ENCODE measurements around the gene PDE12. TPM values are rescaled to one million over a fixed set of nuclear protein-coding genes. Genes with fewer than 3 reads are reported as not detected.

Gene PDE12
- total RNA-seq, 4 donors from 2014 or later, result 16.5 to 25.7 (median 19.8) TPM

DNA sequence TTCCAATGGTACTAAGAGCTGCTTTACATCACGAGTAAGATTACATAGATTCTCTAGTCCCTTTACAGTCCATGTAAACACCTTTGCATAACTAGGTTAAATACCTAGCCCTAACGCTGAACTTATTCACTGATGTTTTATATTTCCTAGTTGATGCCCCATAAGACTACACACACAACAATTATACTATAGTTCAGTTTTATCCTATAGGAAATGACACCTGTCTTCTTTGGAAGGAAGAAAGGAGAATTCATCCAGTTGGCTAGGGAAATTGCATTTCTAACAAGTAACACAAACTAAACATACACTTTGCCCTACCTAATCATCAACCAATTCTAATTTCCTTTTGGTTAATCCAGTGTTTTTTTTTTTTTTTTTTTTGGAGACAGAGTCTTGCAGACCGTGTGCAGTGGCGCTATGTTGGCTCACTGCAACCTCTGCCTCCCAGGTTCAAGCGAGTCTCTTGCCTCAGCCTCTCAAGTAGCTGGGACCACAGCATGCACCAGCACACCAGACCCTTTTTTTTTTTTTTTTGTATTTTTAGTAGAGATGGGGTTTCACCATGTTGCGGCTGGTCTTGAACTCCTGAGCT, 13.9 kb downstream of the PDE12 start:
- ATAC-seq (no peak), DNase-seq (no peak)
- H3K27ac ChIP-seq, result no peak overlapping the region
- H3K9me3 ChIP-seq, result no peaks in the 10 kb centered on the region
- H3K36me3 ChIP-seq, result peaks cover 0 to 43% of the 10 kb centered on the region in 2 donors
- H3K4me1 ChIP-seq, result no peaks in the 10 kb centered on the region
- TF ChIP-seq, protein P1, sequence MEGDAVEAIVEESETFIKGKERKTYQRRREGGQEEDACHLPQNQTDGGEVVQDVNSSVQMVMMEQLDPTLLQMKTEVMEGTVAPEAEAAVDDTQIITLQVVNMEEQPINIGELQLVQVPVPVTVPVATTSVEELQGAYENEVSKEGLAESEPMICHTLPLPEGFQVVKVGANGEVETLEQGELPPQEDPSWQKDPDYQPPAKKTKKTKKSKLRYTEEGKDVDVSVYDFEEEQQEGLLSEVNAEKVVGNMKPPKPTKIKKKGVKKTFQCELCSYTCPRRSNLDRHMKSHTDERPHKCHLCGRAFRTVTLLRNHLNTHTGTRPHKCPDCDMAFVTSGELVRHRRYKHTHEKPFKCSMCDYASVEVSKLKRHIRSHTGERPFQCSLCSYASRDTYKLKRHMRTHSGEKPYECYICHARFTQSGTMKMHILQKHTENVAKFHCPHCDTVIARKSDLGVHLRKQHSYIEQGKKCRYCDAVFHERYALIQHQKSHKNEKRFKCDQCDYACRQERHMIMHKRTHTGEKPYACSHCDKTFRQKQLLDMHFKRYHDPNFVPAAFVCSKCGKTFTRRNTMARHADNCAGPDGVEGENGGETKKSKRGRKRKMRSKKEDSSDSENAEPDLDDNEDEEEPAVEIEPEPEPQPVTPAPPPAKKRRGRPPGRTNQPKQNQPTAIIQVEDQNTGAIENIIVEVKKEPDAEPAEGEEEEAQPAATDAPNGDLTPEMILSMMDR (IDR thresholded peaks at IDR 0.05 in 4 of 5, conservative IDR thresholded peaks at IDR 0.05 in 1 of 5), result no peak
- no peak for TF ChIP-seq POLR2A (IDR thresholded peaks at IDR 0.05)
- in situ Hi-C loops (cut with MboI; ENCODE audit: low sequenced_read_pairs in 4 of 4) (loop anchor here in 2 of 4 donors (25.0 kb wide), 1 partner anchor 333 kb away; the partner anchor contains the start of gene APPL1 (in 2 of the 2)), intact Hi-C loops (cut with DNase I; ENCODE audit: low total_unique reads) (no loop called here)
- no peak overlapping the region for H3K4me3 ChIP-seq
- no peaks in the 10 kb centered on the region for H3K27me3 ChIP-seq

DNA sequence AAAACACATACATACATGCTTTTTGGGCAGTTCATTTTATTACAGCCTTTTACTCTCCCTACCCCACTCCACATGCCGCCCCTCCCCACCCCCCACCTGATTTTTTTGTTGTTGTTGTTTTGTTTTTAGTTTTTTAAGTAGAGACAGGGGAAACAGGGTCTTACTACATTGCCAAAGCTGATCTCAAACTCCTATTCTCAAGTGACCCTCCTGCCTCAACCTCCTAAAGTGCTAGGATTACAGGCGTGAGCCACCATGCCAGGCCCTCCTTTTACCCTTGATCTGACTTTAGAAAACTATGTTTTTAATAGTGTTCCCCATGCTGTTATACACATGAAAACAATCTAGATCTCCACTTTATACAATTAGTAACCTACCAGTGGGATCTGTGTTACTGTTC, 14.8 kb downstream of the PDE12 start:
- ATAC-seq (no peak), DNase-seq (no peak)
- Histone ChIP-seq H3K4me3 (no peak overlapping the region), H3K9me3 (no peaks in the 10 kb centered on the region), H3K27ac (no peak overlapping the region), H3K4me1 (no peaks in the 10 kb centered on the region), H3K27me3 (no peaks in the 10 kb centered on the region), H3K36me3 (peaks cover 0 to 52% of the 10 kb centered on the region in 2 donors)
- in situ Hi-C loops (cut with MboI; ENCODE audit: low sequenced_read_pairs in 4 of 4) (loop anchor here in 2 of 4 donors (25.0 kb wide), 1 partner anchor 334 kb away; the partner anchor contains the start of gene APPL1 (in 2 of the 2)), intact Hi-C loops (cut with DNase I; ENCODE audit: low total_unique reads) (no loop called here)
- TF ChIP-seq, protein P1 (IDR thresholded peaks at IDR 0.05 in 4 of 5, conservative IDR thresholded peaks at IDR 0.05 in 1 of 5), result no peak
- TF ChIP-seq POLR2A (IDR thresholded peaks at IDR 0.05), result no peak

DNA sequence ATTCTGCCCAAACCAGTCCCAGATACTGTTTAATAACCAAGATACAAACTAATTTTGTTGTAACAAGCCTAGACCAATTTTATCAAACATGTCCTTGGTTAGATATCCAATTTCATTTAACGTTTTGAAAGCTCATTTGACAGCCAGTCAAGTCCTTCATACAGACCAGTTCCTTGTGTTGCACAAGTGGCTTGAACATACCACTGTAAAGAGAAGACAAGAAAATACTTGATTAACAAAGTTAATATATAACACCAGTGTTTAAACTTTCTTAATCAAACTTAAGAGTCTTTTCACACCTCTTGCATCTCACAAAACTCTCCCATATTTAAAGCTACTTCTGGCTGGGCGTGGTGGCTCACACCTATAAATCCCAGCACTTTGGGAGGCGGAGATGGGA, 16.0 kb downstream of the PDE12 start:
- TF ChIP-seq, protein P1 (IDR thresholded peaks at IDR 0.05 in 4 of 5, conservative IDR thresholded peaks at IDR 0.05 in 1 of 5), result no peak
- TF ChIP-seq POLR2A (IDR thresholded peaks at IDR 0.05), result no peak
- H3K4me3 ChIP-seq, result no peak overlapping the region
- H3K9me3 ChIP-seq, result no peaks in the 10 kb centered on the region
- in situ Hi-C loops (cut with MboI; ENCODE audit: low sequenced_read_pairs in 4 of 4) (loop anchor here in 2 of 4 donors (25.0 kb wide), 1 partner anchor 335 kb away; the partner anchor contains the start of gene APPL1 (in 2 of the 2)), intact Hi-C loops (cut with DNase I; ENCODE audit: low total_unique reads) (no loop called here)
- DNase-seq (no peak), ATAC-seq (no peak)
- no peaks in the 10 kb centered on the region for H3K27me3 ChIP-seq
- peaks cover 0 to 52% of the 10 kb centered on the region in 2 donors for H3K36me3 ChIP-seq
- peaks cover 8 to 9% of the 10 kb centered on the region in 2 donors for H3K4me1 ChIP-seq
- H3K27ac ChIP-seq, result no peak overlapping the region

DNA sequence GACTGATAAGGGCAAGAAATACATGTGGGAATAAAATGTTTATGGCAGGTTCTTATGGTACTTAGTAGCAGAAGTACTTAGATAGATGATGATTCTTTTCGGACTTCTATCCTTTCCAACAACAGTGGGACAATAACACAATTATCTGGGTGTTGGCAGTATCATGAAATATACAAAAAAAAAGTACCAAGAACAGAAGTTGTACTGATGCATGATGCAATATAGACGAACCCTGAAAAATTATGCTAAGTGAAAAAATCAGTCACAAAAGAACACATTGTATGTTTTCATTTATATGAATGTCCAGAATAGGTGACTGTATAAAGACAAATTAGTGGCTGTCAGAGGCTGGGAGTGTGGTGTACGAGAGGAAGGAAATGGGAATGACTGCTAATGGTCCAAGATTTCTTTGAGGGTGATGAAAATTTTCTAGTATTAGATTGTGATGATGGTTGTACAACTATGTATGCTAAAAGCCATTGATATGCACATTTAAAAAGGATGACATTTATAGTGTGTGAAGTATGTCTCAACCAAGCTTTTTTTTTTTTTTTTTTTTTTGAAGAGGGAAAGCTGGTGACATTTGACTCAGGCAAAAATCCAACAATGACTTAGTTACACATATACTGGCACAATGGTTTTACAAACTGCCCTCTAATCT, 20.0 kb downstream of the PDE12 start:
- TF ChIP-seq, protein P1 (IDR thresholded peaks at IDR 0.05 in 4 of 5, conservative IDR thresholded peaks at IDR 0.05 in 1 of 5), result no peak
- TF ChIP-seq POLR2A (IDR thresholded peaks at IDR 0.05), result no peak
- Histone ChIP-seq H3K27ac (peak overlapping the region in 1 of 4 donors; percentile 27), H3K4me3 (no peak overlapping the region), H3K4me1 (peaks cover 8 to 11% of the 10 kb centered on the region in 2 donors), H3K27me3 (no peaks in the 10 kb centered on the region), H3K36me3 (peaks cover 0 to 61% of the 10 kb centered on the region in 2 donors), H3K9me3 (no peaks in the 10 kb centered on the region)
- ATAC-seq, result no peak
- DNase-seq, result no peak
- intact Hi-C loops (cut with DNase I; ENCODE audit: low total_unique reads) (no loop called here), in situ Hi-C loops (cut with MboI; ENCODE audit: low sequenced_read_pairs in 4 of 4) (no loop called here)
